ENCODE data around the gene GFRA1. TPM values are rescaled to one million over a fixed set of nuclear protein-coding genes. Genes with fewer than 3 reads are reported as not detected.

GFRA1 gene
- total RNA-seq, 4 donors from 2014 or later: 57.9 to 104 (median 61.6) TPM

GRCh38 chr10:116017405-116017804, 255.6 kb downstream of the GFRA1 start:
- H3K36me3 ChIP-seq: no peaks in the 10 kb centered on the region
- no peak overlapping the region for H3K27ac ChIP-seq
- no peak overlapping the region for H3K4me3 ChIP-seq
- DNase-seq (ENCODE audit: low spot score in 2 of 2): no peak
- H3K4me1 ChIP-seq: no peaks in the 10 kb centered on the region
- TF ChIP-seq EP300 (IDR thresholded peaks at IDR 0.05): no peak
- TF ChIP-seq POLR2A (IDR thresholded peaks at IDR 0.05): no peak
- no peak for TF ChIP-seq CTCF (IDR thresholded peaks at IDR 0.05)
- WGBS, 2 donors: 54 to 57% methylated on average over 2 of the region's 2 CpGs
- no peaks in the 10 kb centered on the region for H3K27me3 ChIP-seq
- peaks cover 0 to 7% (median 0%) of the 10 kb centered on the region in 4 donors for H3K9me3 ChIP-seq

- no peak overlapping the region for H3K27ac ChIP-seq
- TF ChIP-seq CTCF (IDR thresholded peaks at IDR 0.05) (no peak), POLR2A (IDR thresholded peaks at IDR 0.05) (no peak), EP300 (IDR thresholded peaks at IDR 0.05) (no peak)
- DNase-seq (ENCODE audit: low spot score in 2 of 2): no peak
Observed at GRCh38 chr10:116015583-116016333, 257.2 kb downstream of the GFRA1 start.

GRCh38 chr10:116014871-116015582, 258.0 kb downstream of the GFRA1 start:
- Histone ChIP-seq H3K4me3 (no peak overlapping the region), H3K27me3 (no peaks in the 10 kb centered on the region), H3K9me3 (peaks cover 0 to 22% (median 0%) of the 10 kb centered on the region in 4 donors), H3K36me3 (no peaks in the 10 kb centered on the region), H3K27ac (no peak overlapping the region), H3K4me1 (no peaks in the 10 kb centered on the region)
- no peak for TF ChIP-seq CTCF (IDR thresholded peaks at IDR 0.05)
- no peak for TF ChIP-seq EP300 (IDR thresholded peaks at IDR 0.05)
- no peak for TF ChIP-seq POLR2A (IDR thresholded peaks at IDR 0.05)
- no peak for DNase-seq (ENCODE audit: low spot score in 2 of 2)
- WGBS, 2 donors: 47 to 48% methylated on average over 8 of the region's 8 CpGs

More at GRCh38 chr10:116015583-116016333, 257.2 kb downstream of the GFRA1 start:
- H3K27me3 ChIP-seq: no peaks in the 10 kb centered on the region
- 72 to 73% methylated on average over 7 of the region's 7 CpGs for WGBS, 2 donors
- H3K36me3 ChIP-seq: no peaks in the 10 kb centered on the region
- H3K4me3 ChIP-seq: no peak overlapping the region
- H3K9me3 ChIP-seq: peaks cover 0 to 16% (median 0%) of the 10 kb centered on the region in 4 donors
- H3K4me1 ChIP-seq: no peaks in the 10 kb centered on the region

- H3K27ac ChIP-seq: no peak overlapping the region
- peaks cover 0 to 25% (median 0%) of the 10 kb centered on the region in 4 donors for H3K9me3 ChIP-seq
- no peaks in the 10 kb centered on the region for H3K27me3 ChIP-seq
- H3K4me3 ChIP-seq: no peak overlapping the region
- H3K4me1 ChIP-seq: no peaks in the 10 kb centered on the region
- WGBS, 2 donors: 77 to 83% methylated on average over 2 of the region's 2 CpGs
- DNase-seq (ENCODE audit: low spot score in 2 of 2): no peak
- no peak for TF ChIP-seq CTCF (IDR thresholded peaks at IDR 0.05)
- no peak for TF ChIP-seq POLR2A (IDR thresholded peaks at IDR 0.05)
- no peak for TF ChIP-seq EP300 (IDR thresholded peaks at IDR 0.05)
- no peaks in the 10 kb centered on the region for H3K36me3 ChIP-seq
Observed at GRCh38 chr10:116014326-116014725, 258.7 kb downstream of the GFRA1 start.

GRCh38 chr10:116011929-116012328, 261.1 kb downstream of the GFRA1 start:
- H3K27me3 ChIP-seq: no peaks in the 10 kb centered on the region
- H3K9me3 ChIP-seq: peaks cover 0 to 32% (median 0%) of the 10 kb centered on the region in 4 donors
- H3K4me3 ChIP-seq: no peak overlapping the region
- no peaks in the 10 kb centered on the region for H3K36me3 ChIP-seq
- DNase-seq (ENCODE audit: low spot score in 2 of 2): no peak
- H3K4me1 ChIP-seq: no peaks in the 10 kb centered on the region
- TF ChIP-seq CTCF (IDR thresholded peaks at IDR 0.05) (no peak), EP300 (IDR thresholded peaks at IDR 0.05) (no peak), POLR2A (IDR thresholded peaks at IDR 0.05) (no peak)
- H3K27ac ChIP-seq: no peak overlapping the region
